GM18519 (cell line): Measurements from ENCODE around the gene SFXN1.

ENCODE experiments used
- ATAC-seq: cut with Tn5 transposase; IDR thresholded peaks from one replicate; pipeline ENCODE4 v1.9.1; 2021; ENCODE audit warnings: mild to moderate bottlenecking, moderate library complexity; ENCODE audit not compliant: unreplicated experiment, low FRiP score

SFXN1 gene

GRCh38 chr5:175535796-175536195 is 57.4 kb downstream of the SFXN1 start:
- ATAC-seq: no peak

GRCh38 chr5:175538576-175538975 is 60.2 kb downstream of the SFXN1 start:
- ATAC-seq: no peak

GRCh38 chr5:175539936-175540335 is 61.6 kb downstream of the SFXN1 start:
- no peak for ATAC-seq

GRCh38 chr5:175541264-175541663 is 62.9 kb downstream of the SFXN1 start:
- no peak for ATAC-seq

GRCh38 chr5:175542232-175542965 is 64.0 kb downstream of the SFXN1 start:
- ATAC-seq: no peak

GRCh38 chr5:175542966-175543235 is 64.5 kb downstream of the SFXN1 start:
- no peak for ATAC-seq

- no peak for ATAC-seq
Measured at GRCh38 chr5:175544108-175544511, 65.8 kb downstream of the SFXN1 start.

- ATAC-seq: no peak
Measured at GRCh38 chr5:175544586-175544985, 66.2 kb downstream of the SFXN1 start.

GRCh38 chr5:175547842-175548241 is 69.5 kb downstream of the SFXN1 start:
- no peak for ATAC-seq

- ATAC-seq: no peak
Measured at GRCh38 chr5:175548626-175549311, 70.4 kb downstream of the SFXN1 start.

GRCh38 chr5:175550055-175550805 is 71.9 kb downstream of the SFXN1 start:
- ATAC-seq: no peak

GRCh38 chr5:175551266-175551665 is 72.9 kb downstream of the SFXN1 start:
- ATAC-seq: no peak

GRCh38 chr5:175554296-175554695 is 75.9 kb downstream of the SFXN1 start:
- ATAC-seq: no peak

- no peak for ATAC-seq
Measured at GRCh38 chr5:175555168-175555785, 76.9 kb downstream of the SFXN1 start.

GRCh38 chr5:175556794-175557193 is 78.4 kb downstream of the SFXN1 start:
- ATAC-seq: no peak

GRCh38 chr5:175557778-175558177 is 79.4 kb downstream of the SFXN1 start:
- no peak for ATAC-seq

GRCh38 chr5:175558801-175559480 is 80.6 kb downstream of the SFXN1 start:
- no peak for ATAC-seq

GRCh38 chr5:175560011-175560410 is 81.7 kb downstream of the SFXN1 start:
- no peak for ATAC-seq

- no peak for ATAC-seq
Measured at GRCh38 chr5:175561085-175561484, 82.7 kb downstream of the SFXN1 start.

- no peak for ATAC-seq
Measured at GRCh38 chr5:175564716-175565115, 86.4 kb downstream of the SFXN1 start.

GRCh38 chr5:175566697-175567096 is 88.3 kb downstream of the SFXN1 start:
- no peak for ATAC-seq
